K562 (cell line): ENCODE data around the gene ENPP6. TPM values are rescaled to one million over a fixed set of nuclear protein-coding genes. Genes with fewer than 3 reads are reported as not detected.

ENCODE experiments used
- EP300 ChIP-seq: IDR thresholded peaks from 2 replicates; pipeline ENCODE4 v1.6.1; 2012; ENCODE audit warnings: low read length, improper control_type of control experiment
- GTF3C2 ChIP-seq: IDR thresholded peaks from 3 replicates; pipeline ENCODE4 v1.6.1; 2011; ENCODE audit warnings: borderline replicate concordance, mild to moderate bottlenecking, moderate library complexity; ENCODE audit not compliant: insufficient read length; ENCODE audit errors: extremely low read depth
- KAT7 ChIP-seq: sonication (generic); formaldehyde crosslinking; IDR thresholded peaks from 2 replicates; pipeline ENCODE4 v1.8.0; 2022; ENCODE audit warnings: missing genetic modification reagents, mild to moderate bottlenecking, borderline replicate concordance
- MITF ChIP-seq: IDR thresholded peaks from 2 replicates; pipeline ENCODE4 v1.6.1; 2014; ENCODE audit warnings: antibody characterized with exemption
- NFXL1 ChIP-seq: fragments of 450-650 bp; formaldehyde crosslinking; IDR thresholded peaks from 2 replicates; pipeline ENCODE4 v1.4.0; 2021; ENCODE audit warnings: mild to moderate bottlenecking
- PCBP2 ChIP-seq: fragments of 200-400 bp; formaldehyde crosslinking; IDR thresholded peaks from 2 replicates; pipeline ENCODE4 v1.6.1; 2018; ENCODE audit warnings: low read length, low read depth, mild to moderate bottlenecking, moderate library complexity; ENCODE audit not compliant: poor library complexity, severe bottlenecking
- PTRF ChIP-seq: fragments of 450-650 bp; IDR thresholded peaks from 2 replicates; pipeline ENCODE4 v1.6.1; 2016; ENCODE audit warnings: mild to moderate bottlenecking, missing genetic modification characterization, missing compliant biosample characterization
- STAT6 ChIP-seq: sonication (generic); formaldehyde crosslinking; IDR thresholded peaks from 2 replicates; pipeline ENCODE4 v1.8.1; 2023; ENCODE audit warnings: mild to moderate bottlenecking, missing genetic modification reagents
- TAL1 ChIP-seq: fragments of 450-650 bp; IDR thresholded peaks from 2 replicates; pipeline ENCODE4 v1.6.1; 2016; ENCODE audit warnings: mild to moderate bottlenecking
- ZBTB33 ChIP-seq: sonication (generic); formaldehyde crosslinking; IDR thresholded peaks from 2 replicates; pipeline ENCODE4 v1.8.1; 2023; ENCODE audit warnings: mild to moderate bottlenecking, missing genetic modification reagents
- ZFX ChIP-seq: sonication (generic); formaldehyde crosslinking; IDR thresholded peaks from 2 replicates; pipeline ENCODE4 v1.8.0; 2022; ENCODE audit warnings: mild to moderate bottlenecking, missing genetic modification reagents, moderate library complexity
- ZNF197 ChIP-seq: fragments of 200-800 bp; sonication (Bioruptor generic); IDR thresholded peaks from 2 replicates; pipeline ENCODE4 v1.6.1; 2016; ENCODE audit warnings: low read depth, missing genetic modification characterization, missing compliant biosample characterization
- ZNF586 ChIP-seq: fragments of 450-650 bp; formaldehyde crosslinking; conservative IDR thresholded peaks from 2 replicates; pipeline ENCODE4 v1.4.0; 2020; ENCODE audit warnings: mild to moderate bottlenecking, moderate library complexity
- ZNF655 ChIP-seq: fragments of 250-450 bp; sonication (Bioruptor Pico); IDR thresholded peaks from 2 replicates; pipeline ENCODE4 v1.5.0; 2021
- ZNF830 ChIP-seq: fragments of 250-450 bp; sonication (Bioruptor Pico); IDR thresholded peaks from 2 replicates; pipeline ENCODE4 v1.5.0; 2021; ENCODE audit warnings: mild to moderate bottlenecking
- polyA plus RNA-seq, 8 experiments: library from polyadenylated mRNA; depleted of rRNA in 4 of 8; stranded (reverse) in 5 of 8; unstranded in 3 of 8; fragments of >200 nt; fragmentation: Nextera tagmentation in 2 of 8; fragmentation: Illumina TruSeq in 1 of 8; extraction: Ambion mirVana in 2 of 8; extraction: Trizol in 1 of 8; gene quantifications; 2 replicates each; pipeline versions ENCODE4 v1.2.1 to v1.2.3, GENCODE V29; 2011 to 2014; ENCODE audit warnings: inconsistent platforms in 1 of 8, missing spikeins in 1 of 8
- total RNA-seq, 7 experiments: library from RNA; depleted of rRNA in 6 of 7; stranded (reverse); fragments of >200 nt in 6 of 7; fragmentation: Illumina TruSeq in 2 of 7; extraction: Trizol in 2 of 7; gene quantifications; 2 replicates each; pipeline versions ENCODE4 v1.2.1 to v1.2.3, GENCODE V29; 2011 to 2021; ENCODE audit warnings: low replicate concordance in 1 of 7
- TF ChIP-seq, protein P1 (sequence below): fragments of 250-450 bp; sonication (Bioruptor Pico); IDR thresholded peaks from 2 replicates; pipeline ENCODE4 v1.4.0; 2020; ENCODE audit warnings: mild to moderate bottlenecking

The ENPP6 gene
- total and polyA plus RNA-seq, 9 of the 15 experiments (the other 6 are each of a cell fraction or from before 2014, with no cell fraction given) = 0.29 TPM; not detected in 8

DNA sequence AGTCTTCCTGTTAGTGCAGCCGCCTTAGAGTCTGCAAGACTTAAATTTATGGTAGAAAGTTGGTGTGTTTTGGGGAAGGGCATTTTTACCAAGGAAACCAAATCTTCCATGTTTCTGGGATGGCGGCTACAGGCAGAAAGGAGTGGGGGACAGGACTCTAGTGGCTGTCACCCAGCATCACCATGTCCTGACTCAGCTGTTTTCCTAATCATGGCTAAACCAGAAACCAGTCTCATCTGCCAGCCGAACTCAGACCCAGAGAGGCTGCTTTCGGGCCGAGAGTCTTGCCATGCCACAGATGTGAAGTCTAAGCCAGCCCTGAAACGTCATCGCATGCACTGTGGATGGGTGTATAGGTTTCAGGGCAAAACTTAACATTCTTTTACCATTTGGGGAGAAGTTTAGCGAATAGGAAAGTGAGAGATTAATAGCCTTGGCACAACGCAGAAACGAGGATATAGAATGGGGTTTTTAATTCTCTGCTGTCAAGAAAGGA is 109.6 kb downstream of the ENPP6 start (continued):
- no peak for TF ChIP-seq PCBP2
- no peak for TF ChIP-seq ZNF655 (CRISPR knock-in tag)
- no peak for TF ChIP-seq ZNF586
- no peak for TF ChIP-seq GTF3C2
- no peak for TF ChIP-seq EP300
- TF ChIP-seq NFXL1 (CRISPR knock-in tag) = no peak
- TF ChIP-seq MITF = no peak
- no peak for TF ChIP-seq ZBTB33 (CRISPR knock-in tag)
- TF ChIP-seq KAT7 (CRISPR knock-in tag) = no peak
- no peak for TF ChIP-seq ZNF830
- TF ChIP-seq PTRF = no peak
- no peak for TF ChIP-seq TAL1
- TF ChIP-seq STAT6 (CRISPR knock-in tag) = no peak
- TF ChIP-seq ZNF197 (CRISPR knock-in tag) = no peak
- TF ChIP-seq, protein P1, sequence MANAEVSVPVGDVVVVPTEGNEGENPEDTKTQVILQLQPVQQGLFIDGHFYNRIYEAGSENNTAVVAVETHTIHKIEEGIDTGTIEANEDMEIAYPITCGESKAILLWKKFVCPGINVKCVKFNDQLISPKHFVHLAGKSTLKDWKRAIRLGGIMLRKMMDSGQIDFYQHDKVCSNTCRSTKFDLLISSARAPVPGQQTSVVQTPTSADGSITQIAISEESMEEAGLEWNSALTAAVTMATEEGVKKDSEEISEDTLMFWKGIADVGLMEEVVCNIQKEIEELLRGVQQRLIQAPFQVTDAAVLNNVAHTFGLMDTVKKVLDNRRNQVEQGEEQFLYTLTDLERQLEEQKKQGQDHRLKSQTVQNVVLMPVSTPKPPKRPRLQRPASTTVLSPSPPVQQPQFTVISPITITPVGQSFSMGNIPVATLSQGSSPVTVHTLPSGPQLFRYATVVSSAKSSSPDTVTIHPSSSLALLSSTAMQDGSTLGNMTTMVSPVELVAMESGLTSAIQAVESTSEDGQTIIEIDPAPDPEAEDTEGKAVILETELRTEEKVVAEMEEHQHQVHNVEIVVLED (CRISPR knock-in tag) = no peak
- TF ChIP-seq ZFX = no peak
